GM18505 (cell line): ENCODE measurements around the gene MICU1.
"Not testable (repeated sequence)": the region's sequence is repeated elsewhere in the genome, so short reads cannot be mapped to it uniquely, and the experiment has no call there.

Experiments used
- ATAC-seq: cut with Tn5 transposase; IDR thresholded peaks from one replicate; pipeline ENCODE4 v1.9.1; 2021; ENCODE audit not compliant: unreplicated experiment
- POLR2A ChIP-seq: IDR thresholded peaks from 4 replicates; pipeline ENCODE4 v1.6.1; 2011; ENCODE audit warnings: borderline replicate concordance; ENCODE audit not compliant: insufficient read depth, insufficient read length; ENCODE audit errors: extremely low read depth

The MICU1 gene

GRCh38 chr10:72499701-72500100 is 126.2 kb downstream of the MICU1 start:
- no peak for TF ChIP-seq POLR2A

DNA sequence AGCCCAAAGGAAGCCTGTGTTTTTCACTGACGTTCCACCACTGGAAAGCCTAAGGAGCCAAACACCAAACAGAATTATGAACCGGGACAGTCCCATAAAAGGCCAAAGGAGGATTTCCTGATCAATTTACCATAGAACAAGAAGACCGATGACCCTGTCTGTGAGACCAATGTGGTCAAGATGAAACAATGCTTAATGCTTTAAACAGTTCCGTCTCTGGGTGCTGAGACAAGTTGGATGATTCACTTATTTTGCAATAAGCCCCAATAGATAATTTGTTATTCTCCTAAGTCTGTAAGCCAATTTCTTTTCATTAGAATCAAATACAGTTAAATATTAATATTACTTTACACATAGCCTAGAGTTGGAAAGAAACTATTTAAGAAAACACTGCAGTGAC is 134.9 kb downstream of the MICU1 start:
- TF ChIP-seq POLR2A: no peak
- ATAC-seq: no peak

More at GRCh38 chr10:72499701-72500100, 126.2 kb downstream of the MICU1 start:
- ATAC-seq: no peak

- TF ChIP-seq POLR2A: no peak
- ATAC-seq: no peak
Measured at GRCh38 chr10:72487521-72487920, 138.4 kb downstream of the MICU1 start.

- TF ChIP-seq POLR2A: no peak
- no peak for ATAC-seq
Measured at GRCh38 chr10:72487116-72487515, 138.8 kb downstream of the MICU1 start.

DNA sequence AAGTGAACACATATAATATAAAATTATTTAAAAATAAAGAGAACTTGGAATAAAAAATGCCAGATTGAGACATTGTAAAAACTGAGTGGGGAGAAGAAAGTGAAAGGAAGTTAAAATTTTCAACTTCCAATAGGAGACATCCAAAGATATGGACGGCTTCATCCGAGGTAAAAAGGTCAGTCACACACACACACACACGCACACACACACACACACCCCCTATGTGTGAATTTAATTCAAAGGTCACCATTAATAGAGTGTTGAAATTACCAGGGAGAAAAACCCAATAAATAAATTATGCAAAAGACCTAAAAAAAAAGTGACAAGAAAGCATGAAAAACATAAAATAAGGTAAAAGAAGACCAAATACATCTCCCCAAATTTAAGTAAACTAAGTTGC is 140.2 kb downstream of the MICU1 start:
- no peak for TF ChIP-seq POLR2A
- no peak for ATAC-seq

GRCh38 chr10:72484521-72484920 is 141.4 kb downstream of the MICU1 start:
- ATAC-seq: no peak

DNA sequence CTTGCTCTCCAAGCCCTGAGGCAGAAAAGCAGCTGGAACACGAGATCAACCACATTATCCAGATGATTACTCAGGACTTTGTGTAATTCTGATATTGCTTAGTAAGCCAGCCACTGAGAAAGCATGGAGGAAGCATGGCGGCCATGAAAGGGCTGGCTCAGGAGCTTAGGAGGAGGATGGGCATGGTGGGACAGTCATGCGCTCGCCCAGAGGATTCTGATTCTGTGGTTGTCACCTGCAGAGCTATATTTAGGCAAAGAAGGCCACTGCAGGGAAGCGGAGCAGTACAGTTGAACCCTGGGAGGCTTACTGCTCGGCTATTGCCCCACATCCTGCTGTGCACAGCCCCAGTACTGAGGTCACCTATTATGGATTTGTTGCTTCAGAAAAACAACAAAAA is 142.4 kb downstream of the MICU1 start:
- no peak for TF ChIP-seq POLR2A
- ATAC-seq: no peak

More at GRCh38 chr10:72484521-72484920, 141.4 kb downstream of the MICU1 start:
- no peak for TF ChIP-seq POLR2A

- no peak for TF ChIP-seq POLR2A
- ATAC-seq: no peak
Measured at GRCh38 chr10:72480861-72481260, 145.0 kb downstream of the MICU1 start.

GRCh38 chr10:72477463-72477862 is 148.4 kb downstream of the MICU1 start:
- no peak for TF ChIP-seq POLR2A
- ATAC-seq: no peak

DNA sequence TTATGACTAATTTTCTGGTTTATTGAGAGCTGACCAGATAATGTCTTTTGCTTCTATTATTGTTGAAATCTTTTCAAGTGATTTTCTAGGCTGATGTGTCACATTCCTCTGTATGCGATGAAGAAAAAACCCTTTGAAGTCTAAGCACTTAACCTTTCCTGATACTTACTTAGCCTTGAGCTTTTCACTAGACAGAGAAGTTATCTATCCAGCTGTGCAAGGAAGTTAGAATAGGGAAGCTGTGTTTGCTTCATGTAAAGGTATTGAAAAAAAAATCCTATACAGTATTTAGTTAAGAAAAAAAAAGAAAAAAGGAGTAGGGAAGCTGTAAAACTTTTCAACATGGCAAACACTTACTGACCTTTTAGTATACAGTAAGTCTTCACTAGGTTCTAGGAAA is 153.6 kb downstream of the MICU1 start:
- no peak for TF ChIP-seq POLR2A

GRCh38 chr10:72470666-72471065 is 155.2 kb downstream of the MICU1 start:
- ATAC-seq: no peak
- no peak for TF ChIP-seq POLR2A

More for the DNA sequence above, 153.6 kb downstream of the MICU1 start:
- ATAC-seq: no peak

DNA sequence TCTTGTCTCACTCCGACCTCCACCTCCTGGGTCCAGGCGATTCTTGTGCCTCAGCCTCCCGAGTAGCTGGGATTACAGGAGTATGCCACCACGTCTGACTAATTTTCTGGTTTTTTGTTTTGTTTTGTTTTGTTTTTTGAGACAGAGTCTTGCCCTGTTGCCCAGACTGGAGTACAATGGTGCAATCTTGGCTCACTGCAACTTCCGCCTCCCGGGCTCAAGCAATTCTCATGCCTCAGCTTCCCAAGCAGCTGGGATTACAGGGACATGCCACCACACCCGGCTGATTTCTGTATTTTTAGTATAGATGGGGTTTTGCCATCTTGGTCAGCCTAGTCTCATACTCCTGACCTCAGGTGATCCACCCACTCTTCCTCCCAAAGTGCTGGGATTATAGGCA is 158.8 kb downstream of the MICU1 start:
- ATAC-seq: not testable (repeated sequence)

GRCh38 chr10:72466018-72466417 is 159.9 kb downstream of the MICU1 start:
- no peak for TF ChIP-seq POLR2A

DNA sequence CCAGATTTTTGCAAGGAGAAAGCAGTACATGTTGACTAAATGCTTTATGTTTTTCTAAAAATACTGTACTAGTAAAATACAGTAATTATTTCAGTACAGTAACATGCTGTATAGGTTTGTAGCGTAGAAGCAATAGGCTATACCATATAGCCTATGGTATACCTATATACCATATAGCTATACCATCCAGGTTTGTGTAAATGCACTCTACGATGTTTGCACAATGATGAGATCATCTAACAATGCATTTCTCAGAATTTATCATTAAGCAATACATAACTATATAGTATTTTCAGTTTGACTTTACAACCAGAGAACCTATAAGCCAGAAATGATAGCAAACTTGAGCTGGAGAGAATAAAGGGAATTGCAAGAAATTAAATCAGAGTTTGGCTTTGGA is 161.4 kb downstream of the MICU1 start:
- TF ChIP-seq POLR2A: no peak

More at GRCh38 chr10:72466018-72466417, 159.9 kb downstream of the MICU1 start:
- ATAC-seq: no peak

DNA sequence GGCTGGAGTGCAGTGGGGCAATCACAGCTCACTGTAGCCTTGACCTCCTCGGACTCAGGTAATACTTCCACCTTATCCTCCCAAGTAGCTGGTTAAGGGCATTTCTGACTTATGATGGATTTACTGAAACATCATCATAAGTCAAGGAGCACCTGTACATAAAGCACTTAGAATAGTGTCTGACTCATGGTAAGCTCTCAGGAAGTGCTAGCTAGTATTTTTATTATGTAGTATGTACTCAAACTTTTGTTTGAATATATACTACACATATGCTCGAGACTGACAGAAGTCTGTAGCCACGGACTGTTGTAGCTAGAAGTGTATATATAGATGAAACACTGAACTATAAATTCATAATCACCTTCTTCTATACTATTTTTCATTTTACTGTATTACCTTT is 163.6 kb downstream of the MICU1 start:
- no peak for ATAC-seq
- TF ChIP-seq POLR2A: no peak

More for the DNA sequence above, 161.4 kb downstream of the MICU1 start:
- ATAC-seq: no peak
